Stimulated activated CD8-positive, alpha-beta memory T cell treated with anti-CD3 and anti-CD28 coated beads, Interleukin-4, amount 100 ng/mL, for 48 hours (primary cell): ENCODE data around the gene MS4A1.
"Not testable (repeated sequence)": the region's sequence is repeated elsewhere in the genome, so short reads cannot be mapped to it uniquely, and the experiment has no call there.

ENCODE experiments used
- DNase-seq: peaks from one replicate; pipeline ENCODE4 v3.0.0-alpha.2; 2020

The MS4A1 gene

DNA sequence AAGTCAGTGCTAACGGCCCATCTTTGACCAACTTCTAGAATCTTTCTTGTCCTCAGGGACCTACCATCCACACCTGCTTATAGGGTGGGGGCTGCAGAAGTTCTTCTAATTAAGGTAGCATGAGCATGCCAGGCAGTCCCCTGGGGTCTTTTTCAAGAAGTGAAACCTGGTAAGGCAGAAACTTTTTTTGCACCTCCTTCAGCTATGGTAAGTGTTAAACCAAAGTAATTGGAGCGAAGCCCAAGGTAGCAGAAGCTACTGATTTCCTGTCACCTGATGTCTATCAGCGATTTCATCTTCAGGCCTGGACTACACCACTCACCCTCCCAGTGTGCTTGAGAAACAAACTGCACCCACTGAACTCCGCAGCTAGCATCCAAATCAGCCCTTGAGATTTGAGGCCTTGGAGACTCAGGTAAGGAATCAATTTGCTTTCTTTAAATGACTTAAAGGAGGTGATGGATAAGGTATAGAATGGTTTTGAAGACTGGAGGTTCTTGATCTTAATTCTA lies at the start of gene MS4A1:
TSS of gene MS4A1 (plus strand) at position 317 of the 512 bp plus-strand sequence. CDS start 6,528 bp downstream, outside the sequence.
- no peak for DNase-seq

DNA sequence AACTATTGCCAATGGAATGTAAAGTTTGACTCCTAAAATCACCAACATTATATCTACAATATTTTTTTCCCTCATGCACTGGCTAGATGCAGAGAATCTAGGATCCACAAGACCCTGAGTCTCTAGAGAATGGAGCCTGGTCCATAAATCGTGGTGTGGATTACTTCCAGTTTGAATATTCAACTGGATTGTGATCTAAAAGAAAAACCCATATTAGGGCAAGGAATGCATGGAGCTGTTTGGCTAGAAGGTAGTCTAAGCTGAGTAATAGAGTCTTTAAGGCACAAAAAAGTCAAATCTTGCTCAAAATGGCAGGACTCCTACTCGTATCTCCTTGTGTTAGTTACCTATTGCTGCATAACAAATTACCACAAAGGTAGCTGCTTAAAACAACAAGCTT lies 35.6 kb upstream of the MS4A1 start:
- DNase-seq = no peak

DNA sequence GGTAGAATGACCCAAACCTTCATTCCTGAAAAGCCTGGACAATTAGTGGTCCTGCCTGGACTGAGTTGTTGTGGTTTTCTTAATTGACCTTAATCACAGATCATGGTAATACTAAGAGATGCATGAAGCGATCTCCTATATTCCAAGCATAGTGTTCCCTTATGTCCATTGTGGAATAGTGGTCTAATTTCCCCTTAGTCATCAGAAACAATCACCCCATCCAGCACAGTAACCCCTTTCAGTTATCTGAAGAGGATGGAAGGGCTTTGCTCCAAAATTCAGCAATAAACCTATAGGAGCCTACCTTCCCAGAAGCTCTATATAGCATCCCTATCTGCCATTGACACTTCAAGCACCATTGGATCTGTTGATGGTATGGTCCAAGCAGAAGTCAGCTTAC lies 33.0 kb upstream of the MS4A1 start:
- DNase-seq = no peak

DNA sequence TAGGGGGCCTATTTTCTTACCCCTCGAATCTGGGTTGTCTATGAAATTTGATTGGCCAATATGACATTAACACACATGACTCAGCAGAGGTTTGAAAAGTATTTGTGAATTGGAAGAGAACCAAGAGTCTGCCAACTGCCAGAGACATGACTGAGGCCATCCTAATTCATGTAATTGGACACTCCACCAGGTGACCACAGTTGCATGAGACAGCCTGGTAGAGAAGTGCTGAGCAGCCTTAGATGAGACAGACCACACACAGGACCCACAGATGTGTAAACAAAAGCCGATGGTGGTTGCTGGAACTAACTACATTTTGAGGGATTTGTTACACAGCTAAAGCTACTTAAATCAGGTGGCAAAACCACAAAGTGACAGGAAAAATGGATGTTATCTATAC lies 27.1 kb upstream of the MS4A1 start:
- DNase-seq = no peak

DNA sequence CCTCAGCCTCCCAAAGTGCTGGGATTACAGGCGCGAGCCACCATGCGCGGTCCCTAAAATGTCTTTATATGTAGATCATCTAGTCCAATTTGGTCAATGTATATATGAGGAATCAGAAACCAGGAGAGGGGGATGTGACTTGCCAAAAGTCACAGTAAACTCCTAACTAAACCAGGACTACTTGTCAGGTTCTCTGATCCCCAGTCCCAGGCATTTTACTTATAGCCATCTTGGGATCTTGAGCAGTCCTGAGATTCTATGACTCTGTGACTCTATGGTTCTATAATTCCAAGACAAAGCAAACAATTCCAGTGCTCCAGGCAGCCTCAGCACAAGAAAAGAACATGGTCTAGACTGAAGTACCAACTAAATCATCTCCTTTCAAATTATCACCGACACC lies 26.4 kb upstream of the MS4A1 start, which contains the start of gene MS4A5:
TSS of gene MS4A5 (plus strand) at position 301 of the 400 bp plus-strand sequence. CDS start 103 bp downstream, outside the sequence.
- DNase-seq = no peak

DNA sequence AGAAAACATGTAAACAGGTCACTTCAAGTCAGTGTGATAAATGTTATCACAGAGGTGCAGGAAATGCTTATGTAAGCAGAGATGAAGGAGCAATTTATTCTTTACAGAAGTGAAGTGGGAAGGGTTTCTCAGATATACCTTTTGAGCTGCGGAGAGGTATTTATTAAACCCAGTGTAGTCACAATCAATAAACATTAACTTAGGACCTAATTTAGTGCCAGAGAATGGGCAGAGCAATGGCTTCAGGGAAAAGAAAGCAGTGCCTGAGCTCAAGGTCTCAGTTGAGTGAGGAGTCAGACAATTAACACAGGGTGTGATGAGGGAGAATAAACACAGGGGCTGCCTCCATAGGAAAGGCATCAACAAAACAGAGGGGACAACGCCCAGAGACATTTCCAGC lies 24.4 kb upstream of the MS4A1 start:
- DNase-seq = no peak

DNA sequence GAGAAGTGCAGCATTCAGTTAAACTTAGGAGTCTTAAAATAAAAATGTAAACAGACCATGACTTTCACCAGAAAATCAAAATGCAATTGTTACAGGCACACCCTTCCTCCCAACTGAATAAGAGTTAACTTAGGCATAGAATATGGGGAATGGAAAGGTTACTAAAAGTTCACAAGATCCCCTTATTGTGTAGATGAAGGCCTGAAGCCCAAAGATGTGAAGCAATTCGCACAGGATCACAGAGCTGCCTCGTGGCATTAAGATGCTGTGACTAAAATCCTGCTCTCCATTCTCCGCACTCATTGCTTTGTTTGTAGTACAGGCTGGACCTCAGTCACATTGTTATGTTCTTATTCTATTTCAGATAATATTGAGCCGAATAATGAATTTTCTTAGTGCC lies 22.2 kb upstream of the MS4A1 start:
- DNase-seq = no peak

DNA sequence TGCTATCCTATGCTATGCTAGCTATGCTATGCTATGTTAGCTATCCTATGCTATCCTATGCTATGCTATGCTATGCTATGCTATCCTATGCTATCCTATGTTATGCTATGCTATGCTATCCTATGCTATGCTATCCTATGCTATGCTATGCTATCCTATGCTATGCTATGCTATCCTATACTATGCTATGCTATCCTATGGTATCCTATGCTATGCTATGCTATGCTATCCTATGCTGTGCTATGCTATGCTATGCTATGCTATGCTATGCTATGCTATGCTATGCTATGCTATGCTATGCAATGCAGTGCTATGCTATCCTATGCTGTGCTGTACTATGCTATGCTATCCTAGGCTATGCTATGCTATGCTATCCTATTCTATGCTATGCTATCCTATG lies 8.6 kb upstream of the MS4A1 start:
- DNase-seq = no peak

DNA sequence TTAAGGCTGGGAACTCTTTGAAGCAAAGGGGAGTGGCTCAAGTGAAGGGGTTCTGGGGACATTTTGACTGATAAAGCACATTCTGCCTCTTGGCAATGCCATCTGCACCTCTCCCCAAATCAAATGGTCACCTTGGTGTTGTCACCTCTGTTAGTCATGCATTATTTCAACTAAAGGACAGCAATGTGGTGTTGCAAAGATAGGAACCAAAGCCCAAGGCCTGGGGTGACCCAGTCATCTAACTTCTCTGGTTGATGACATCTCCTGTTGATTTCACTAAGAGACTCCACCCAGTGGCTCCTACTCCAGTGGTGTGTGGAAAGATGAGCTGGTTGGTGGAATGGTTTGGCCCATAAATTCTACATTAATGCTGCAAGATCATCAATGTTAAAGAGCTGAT lies 7.8 kb upstream of the MS4A1 start:
- DNase-seq = no peak

DNA sequence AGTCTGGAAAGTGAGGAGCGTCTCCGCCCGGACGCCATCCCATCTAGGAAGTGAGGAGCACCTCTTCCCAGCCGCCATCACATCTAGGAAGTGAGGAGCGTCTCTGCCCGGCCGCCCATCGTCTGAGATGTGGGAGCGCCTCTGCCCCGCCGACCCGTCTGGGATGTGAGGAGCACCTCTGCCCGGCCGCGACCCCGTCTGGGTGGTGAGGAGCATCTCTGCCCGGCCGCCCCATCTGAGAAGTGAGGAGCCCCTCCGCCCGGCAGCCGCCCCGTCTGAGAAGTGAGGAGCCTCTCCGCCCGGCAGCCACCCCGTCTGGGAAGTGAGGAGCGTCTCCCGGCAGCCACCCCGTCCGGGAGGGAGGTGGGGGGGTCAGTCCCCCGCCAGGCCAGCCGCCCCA lies 4.5 kb upstream of the MS4A1 start:
- DNase-seq = not testable (repeated sequence)

DNA sequence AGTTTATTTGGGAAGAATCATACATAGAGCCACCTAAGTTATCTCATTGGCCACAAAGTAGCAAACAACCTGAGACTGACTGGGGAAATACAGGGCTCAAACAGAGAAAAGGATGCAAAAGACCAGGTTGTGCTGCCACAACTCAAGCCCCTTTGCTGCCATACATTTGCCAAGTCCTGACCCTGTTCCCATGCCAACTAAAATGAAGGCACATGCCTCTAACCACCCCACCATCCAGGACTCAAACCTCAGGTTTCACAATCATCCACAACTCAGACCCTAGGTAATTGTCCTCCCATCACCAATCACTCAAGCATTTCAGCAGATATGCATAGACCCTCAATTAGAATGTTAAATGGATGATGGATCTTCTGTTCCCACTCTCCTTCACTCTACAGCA lies 1.4 kb upstream of the MS4A1 start:
- no peak for DNase-seq

DNA sequence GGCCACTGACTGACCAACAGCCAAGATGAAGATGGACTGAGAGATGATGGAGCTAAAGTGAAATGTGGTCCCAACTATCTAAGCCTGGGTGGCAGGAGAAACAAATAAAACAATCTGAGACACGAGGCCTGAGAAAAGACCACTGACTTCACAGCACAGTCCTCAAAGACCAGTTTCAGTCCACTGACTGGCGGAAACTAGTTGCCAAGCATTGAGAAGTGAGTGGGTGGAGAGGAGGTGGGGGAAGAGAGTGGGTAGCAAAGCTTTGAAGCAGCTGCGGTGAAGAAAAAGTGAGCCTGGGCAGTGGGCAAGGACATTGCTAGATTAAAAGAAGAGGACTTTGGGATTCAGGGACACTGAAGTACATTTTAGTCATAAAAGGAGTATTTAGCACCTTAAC lies 1.9 kb downstream of the MS4A1 start:
- no peak for DNase-seq

DNA sequence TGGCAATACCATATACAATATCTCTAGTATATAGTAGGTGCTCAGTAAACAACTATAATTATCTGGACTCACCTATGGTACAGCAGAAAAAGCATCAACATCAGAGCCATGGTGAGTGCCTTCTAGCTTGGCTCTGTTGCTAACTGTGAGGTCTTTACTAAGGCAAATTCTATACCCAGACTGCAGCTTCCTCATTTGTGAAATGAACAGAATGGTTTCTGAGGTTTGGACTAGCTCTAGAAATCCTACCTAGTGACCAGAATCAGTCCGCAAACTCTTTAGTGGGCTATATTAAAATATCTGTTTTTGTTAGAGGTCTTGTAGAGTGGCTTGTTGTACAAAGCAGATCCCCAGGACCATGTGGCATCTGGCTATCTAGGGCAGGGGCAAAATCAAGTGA lies 3.7 kb downstream of the MS4A1 start:
- DNase-seq = no peak

DNA sequence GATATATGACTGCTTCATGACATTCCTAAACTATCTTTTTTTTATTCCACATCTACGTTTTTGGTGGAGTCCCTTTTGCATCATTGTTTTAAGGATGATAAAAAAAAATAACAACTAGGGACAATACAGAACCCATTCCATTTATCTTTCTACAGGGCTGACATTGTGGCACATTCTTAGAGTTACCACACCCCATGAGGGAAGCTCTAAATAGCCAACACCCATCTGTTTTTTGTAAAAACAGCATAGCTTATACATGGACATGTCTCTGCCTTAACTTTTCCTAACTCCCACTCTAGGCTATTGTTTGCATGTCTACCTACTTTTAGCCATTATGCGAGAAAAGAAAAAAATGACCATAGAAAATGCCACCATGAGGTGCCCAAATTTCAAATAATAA lies 13.2 kb downstream of the MS4A1 start:
- no peak for DNase-seq

DNA sequence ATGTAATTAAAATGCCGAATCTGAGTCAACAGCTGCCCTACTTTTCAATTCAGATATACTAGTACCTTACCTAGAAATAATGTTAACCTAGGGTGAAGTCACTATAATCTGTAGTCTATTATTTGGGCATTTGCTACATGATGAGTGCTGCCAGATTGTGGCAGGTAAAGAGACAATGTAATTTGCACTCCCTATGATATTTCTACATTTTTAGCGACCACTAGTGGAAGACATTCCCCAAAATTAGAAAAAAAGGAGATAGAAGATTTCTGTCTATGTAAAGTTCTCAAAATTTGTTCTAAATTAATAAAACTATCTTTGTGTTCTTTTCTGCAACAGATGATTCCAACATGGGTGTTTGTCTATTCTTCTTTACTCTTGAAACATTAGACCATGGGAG lies 14.1 kb downstream of the MS4A1 start:
- DNase-seq = no peak

DNA sequence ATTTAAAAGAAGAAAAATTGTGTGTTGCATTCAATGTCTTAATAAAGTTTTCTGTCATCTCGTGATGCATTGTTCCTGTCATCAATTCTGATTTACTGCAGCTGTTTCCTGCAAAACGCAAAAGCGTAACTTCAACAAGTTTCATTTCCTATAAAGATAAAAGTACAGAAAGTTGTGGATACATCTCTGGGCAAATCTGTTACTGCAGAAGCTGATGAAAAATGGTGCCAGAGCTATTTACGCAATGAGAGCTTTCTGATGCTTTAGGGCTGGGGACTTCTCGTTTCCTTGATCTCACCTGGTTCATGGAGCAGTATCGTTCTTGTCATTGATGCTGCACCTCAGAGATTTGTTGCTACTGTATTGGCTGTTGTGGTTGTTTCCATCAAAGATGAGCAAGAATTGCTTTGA lies 21.4 kb downstream of the MS4A1 start:
- no peak for DNase-seq

DNA sequence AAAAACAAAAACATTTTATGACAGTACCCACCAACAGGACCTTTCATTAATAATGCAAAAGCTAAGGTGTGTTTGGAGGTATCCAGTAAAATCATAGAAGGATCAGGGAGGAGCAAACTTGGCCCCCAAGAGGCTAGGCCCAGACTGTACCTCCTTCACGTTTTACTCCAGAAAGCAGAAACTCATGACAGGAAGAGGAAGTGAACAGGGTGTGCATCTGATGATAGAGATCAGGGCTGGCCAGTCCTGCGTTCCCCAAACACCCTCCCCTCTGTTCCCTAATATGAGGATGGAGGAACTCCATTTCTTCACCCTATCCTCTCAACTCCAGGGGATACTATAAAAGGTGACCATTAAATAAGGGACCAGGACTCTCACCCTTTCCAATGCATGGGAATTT lies 26.7 kb downstream of the MS4A1 start:
- DNase-seq = no peak

DNA sequence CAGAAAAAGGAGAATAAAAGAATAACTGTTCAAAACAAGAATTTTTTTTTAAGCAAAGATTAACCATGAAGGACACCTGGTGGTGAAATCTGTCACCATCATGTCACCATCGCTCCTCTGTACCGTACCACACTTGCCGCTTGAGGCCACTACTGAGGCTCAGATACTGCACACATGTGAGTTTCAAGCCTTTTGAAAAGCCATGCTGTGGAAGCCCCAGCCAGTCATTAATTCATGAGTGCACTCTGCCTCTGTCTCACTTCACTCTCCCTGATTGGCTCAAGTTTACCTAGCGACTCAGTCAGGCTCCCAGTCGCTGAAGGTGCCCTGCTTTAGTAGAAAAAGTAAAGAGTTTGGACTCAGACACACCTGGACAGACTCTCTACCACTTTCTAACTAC lies 30.3 kb downstream of the MS4A1 start:
- no peak for DNase-seq

DNA sequence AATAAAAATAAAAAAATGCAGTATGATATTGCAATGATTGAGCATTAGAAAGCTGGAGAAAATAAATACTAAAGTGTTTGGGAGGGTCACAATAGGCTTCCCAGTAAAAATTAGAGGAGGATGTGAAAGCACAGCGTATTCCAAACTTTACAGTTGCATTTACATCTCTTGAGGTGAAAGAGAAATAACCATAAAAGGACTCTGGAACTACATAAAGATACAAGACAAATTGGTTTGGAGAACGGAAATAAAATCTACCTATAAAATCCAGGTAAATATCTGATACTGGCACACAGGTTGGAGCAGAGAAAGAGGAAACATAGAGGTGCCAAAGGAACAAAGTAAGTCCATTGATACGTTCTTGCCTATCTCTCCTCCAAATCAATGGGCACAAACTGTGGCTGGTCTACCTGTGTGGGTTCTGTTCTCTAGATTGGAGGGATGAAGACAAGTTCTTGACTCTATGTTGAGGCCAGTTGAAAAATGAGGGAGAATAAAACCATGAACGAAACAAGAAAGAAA lies 36.9 kb downstream of the MS4A1 start, which contains the start of gene MS4A12:
TSS of gene MS4A12 (plus strand) at position 291 of the 522 bp plus-strand sequence. CDS start 4,541 bp downstream, outside the sequence.
- no peak for DNase-seq

DNA sequence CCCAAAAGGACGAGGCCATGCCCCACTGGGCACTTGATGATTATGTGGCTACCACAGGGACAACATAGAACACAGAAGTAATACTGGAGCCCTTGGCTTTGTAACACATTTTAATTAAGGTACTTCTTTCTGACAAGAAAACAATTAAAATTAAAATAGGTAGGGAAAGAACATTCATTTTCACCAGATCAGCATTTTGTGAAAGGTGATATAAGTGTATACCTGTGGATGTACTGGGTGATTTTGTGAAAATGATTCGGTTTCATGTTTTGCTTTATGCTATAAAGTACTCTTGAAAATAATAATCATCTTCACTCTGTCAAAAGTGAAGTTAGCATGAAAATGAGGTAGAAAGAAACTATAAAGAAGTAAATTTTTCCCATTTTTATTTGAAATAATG lies 37.8 kb downstream of the MS4A1 start:
- DNase-seq = no peak

DNA sequence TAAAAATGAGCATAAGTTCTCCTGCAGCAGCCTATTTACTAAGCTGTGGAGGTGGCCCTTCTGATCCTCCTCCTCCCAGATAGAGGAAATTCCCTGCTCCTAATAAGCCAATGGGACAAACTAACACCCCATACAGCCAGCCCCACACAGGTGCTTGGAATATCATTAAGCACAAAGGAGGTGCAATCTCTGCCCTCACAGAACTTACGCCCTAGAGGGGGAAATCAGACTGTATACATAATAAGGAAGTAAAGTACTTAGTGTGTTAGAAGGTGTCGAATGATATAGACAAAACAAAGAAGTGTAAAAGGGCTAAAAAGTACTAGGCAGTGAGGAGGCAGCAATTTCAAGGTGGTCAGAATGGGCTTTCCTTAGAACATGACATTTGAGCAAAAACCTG lies 42.8 kb downstream of the MS4A1 start:
- no peak for DNase-seq

DNA sequence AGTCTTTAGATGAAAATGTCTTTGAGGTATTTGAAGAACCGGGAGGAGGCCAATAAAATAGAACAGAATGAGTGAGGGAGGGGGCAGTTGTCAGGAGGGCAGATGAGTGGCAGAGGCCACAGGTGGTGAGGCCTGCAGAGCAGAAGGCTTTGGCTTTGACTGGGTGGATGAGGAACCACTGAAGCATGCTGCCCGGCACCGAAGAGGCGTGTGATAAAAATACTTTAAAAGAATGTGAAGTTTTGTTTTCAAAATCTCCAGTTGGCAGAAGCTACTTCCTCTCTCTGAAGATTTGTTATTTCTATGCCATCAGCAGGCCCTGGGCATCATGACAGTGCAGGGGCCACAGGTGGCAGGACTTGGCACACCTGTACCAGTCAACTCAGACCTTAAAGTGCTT lies 43.2 kb downstream of the MS4A1 start:
- DNase-seq = no peak

DNA sequence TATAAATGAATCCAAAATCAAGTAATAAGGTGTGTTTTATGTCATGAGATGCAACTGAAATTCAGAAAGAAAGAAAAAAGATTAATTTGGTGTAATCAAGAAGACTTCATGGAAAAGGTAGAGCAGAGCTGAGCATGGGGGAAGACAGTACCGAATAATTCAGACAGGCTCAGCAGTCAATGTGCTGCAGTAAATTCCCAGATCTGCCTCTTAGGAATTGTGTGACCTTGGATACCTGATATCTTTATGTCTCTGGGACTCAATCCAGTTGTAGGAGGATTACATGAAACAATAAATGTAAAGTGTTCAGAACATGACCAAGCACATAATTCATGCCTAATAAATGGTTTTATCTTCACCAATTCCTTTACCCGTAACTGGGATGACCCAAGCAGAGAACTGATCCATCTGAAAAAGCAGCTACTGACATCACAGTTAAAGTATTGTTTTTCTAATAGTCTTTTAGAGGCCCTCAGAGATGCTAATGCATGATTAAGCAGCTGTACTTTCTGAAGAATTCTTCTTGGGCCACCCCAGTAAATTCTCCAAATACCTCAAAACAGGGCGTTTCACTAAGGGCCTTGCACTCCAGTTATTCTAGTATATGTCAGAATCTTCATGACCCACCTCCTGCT lies 44.7 kb downstream of the MS4A1 start:
- no peak for DNase-seq

DNA sequence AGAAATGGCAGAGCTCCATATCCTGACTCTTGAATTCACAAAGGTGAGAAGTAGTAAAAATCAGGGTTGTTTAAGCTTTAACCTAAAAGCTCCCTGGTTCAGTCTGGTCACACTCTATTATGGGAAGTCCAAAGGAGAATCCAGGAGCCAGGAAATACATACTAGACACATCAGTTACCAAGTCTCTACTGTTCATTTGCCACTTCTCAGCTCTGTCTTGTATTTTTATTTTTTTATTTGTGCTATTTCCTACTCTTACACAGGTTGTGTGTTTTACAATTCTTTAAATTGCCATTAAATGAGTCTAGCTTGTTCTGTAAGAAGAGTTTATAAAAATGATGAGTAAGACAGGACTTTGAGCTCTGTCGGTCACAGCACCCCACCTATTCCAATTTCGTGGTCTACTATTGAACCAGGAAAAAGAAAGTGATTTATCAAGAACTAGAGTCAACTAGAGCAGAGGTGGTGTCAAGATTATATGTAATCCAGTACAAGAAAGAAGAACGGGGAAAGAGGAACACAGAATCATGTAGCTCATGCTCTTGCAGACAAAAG lies 46.7 kb downstream of the MS4A1 start:
- DNase-seq = no peak
